Measurements from ENCODE around the gene IL20.
"Not testable (repeated sequence)": the region's sequence is repeated elsewhere in the genome, so short reads cannot be mapped to it uniquely, and the experiment has no call there.

The IL20 gene

GRCh38 chr1:206843626-206844025, 21.8 kb upstream of the IL20 start:
- no peak for DNase-seq

GRCh38 chr1:206846487-206846886, 18.9 kb upstream of the IL20 start:
- no peak for DNase-seq

DNA sequence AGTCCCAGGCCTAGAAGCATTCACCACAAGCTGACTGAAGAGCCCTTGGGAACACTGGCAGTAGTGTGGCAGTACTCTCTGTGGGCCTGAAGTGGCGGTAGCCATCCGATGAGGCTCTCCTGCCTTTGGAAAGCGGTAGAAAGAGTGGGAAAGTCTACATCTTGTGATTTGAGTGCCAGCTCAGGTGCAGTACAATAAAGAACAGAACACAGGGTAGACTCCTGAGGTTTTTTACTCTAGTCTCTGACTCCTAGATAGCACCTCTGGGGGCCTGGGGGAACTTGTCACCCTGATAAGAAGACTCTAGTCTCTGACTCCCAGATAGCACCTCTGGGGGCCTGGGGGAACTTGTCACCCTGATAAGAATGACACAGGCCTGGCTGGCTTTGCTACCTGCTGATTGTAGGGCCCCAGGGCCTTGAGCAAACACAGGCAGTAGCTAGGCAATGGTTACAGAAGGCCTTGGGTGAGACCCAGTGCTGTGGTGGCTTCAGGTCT, 18.0 kb upstream of the IL20 start:
- no peak for DNase-seq

DNA sequence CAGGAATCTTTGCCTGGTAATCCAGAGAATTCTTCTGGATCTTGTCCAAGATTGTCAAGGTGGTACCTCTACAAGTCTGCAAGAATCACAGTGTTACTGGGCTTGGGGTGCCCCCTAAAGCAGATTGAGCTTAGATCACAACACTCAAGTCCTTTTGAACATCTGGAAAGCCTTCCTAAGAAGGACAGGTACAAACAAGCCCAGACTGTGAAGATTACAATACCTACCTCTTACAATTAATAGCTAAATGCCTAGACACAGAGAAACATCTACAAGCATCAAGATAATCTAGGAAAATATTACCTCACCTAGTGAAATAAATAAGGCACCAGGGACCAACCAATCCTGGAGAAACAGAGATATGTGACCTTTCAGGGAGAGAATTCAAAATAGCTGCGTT, 17.5 kb upstream of the IL20 start:
- DNase-seq: no peak

DNA sequence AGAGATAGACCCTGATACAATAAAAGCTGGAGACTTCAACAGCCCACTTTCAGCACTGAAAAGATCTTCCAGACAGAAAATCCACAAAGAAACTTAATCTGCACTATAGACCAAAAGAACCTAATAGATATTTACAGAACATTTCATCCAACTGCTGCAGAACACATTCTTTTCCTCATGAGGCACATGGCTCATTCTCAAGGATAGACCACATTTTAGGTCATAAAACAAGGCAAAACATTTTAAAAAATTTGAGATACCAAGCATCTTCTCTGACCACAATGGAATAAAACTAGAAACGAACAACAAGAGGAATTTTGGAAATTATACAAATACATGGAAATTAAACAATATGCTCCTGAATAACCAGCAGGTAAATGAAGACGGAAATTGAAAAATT, 15.0 kb upstream of the IL20 start:
- no peak for DNase-seq

- no peak for DNase-seq
Measured at GRCh38 chr1:206851341-206852010, 13.9 kb upstream of the IL20 start.

GRCh38 chr1:206852662-206853061, 12.8 kb upstream of the IL20 start:
- not testable (repeated sequence) for DNase-seq

GRCh38 chr1:206853696-206854095, 11.7 kb upstream of the IL20 start:
- not testable (repeated sequence) for DNase-seq

DNA sequence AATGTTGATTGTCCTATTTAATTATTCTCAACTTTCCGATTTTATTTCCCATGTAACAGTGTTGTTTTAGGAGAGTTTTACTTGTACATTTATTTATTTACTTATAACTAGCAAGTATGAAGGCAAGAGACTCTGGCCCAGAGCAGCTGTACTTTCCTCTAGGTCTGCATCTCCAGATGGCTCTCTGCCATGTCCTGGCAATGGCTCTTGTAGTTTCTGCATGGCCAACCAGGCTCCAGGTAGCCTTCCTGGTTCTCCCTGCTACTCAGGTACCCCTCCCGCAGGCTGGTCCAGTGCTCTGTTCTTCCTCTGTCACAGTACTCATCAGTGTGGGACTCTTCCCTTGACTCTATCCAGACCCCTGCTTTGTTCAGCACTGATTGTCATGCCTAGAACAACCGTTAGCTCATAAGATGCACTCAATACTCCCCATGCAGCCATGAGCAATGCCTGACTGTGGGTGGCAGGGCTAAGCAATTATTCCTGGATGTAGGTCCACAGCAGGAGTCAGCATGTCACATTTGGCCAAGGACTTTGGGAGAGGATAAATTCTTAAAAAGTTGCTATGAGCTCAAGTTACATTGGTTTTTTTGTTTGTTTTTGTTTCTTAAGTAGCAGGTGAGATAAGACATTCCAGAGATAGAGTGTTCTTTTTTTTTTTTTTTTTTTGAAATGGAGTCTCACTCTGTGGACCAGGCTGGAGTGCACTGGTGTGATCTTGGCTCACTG, 10.9 kb upstream of the IL20 start:
- no peak for DNase-seq

- no peak for DNase-seq
Measured at GRCh38 chr1:206855859-206856258, 9.6 kb upstream of the IL20 start.

GRCh38 chr1:206856674-206857464, 8.6 kb upstream of the IL20 start:
- no peak for DNase-seq

- DNase-seq: no peak
Measured at GRCh38 chr1:206859082-206859521, 6.3 kb upstream of the IL20 start.

GRCh38 chr1:206860165-206860564, 5.3 kb upstream of the IL20 start:
- DNase-seq: no peak

DNA sequence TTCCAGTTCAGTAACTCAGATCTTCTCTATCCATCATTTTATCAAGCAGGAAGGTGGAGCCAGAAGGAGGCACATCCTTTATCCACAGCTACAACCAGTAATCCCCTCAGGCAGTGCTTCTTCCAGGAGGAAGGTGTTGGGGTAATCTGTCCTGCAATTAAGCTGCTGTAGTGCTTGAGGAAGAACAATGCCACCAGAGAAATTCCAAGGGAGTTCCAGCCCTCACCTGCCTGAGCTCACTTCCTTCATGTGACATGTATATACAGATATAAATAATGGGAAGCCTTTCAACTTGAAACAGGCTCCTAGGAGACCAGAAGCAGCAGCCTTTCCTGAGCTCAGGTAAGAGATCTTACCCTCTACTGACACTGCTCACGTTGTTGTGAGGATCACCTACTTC, 2.2 kb upstream of the IL20 start:
- no peak for DNase-seq

GRCh38 chr1:206866062-206866461, 639 bp downstream of the IL20 start:
- no peak for DNase-seq

- no peak for DNase-seq
Measured at GRCh38 chr1:206867239-206867638, 1.8 kb downstream of the IL20 start.

- no peak for DNase-seq
Measured at GRCh38 chr1:206867716-206868115, 2.3 kb downstream of the IL20 start.

GRCh38 chr1:206868264-206868663, 2.8 kb downstream of the IL20 start:
- no peak for DNase-seq

- no peak for DNase-seq
Measured at GRCh38 chr1:206872139-206872538, 6.7 kb downstream of the IL20 start.

- no peak for DNase-seq
Measured at GRCh38 chr1:206873603-206874188, 8.3 kb downstream of the IL20 start.

DNA sequence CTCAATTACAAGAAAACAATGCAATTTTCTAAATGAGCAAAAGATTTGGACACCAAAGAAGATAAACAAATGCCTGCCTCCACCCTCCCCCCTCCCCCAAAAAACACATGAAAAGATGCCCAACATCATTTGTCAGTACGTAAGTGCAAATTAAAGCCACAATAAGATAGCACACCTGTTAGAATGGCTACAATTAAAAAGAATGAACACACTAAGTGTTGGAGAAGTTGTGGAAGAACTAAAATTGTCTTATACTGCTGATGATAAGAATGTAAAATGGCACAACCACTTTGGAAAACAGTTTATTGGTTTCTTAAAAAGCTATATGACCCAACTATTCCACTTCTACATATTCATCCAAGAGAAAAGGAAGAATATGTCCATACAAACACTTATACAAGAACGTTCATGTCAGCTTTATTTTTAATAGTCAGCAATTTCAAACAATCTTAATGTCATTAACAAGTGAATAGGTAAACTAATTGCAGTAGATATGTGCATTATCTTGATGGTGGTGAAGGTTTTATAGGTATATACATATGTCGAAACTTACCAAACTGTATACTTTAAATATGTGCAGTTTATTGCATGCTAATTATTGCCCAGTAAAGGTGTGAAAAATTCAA, 10.4 kb downstream of the IL20 start:
- no peak for DNase-seq

DNA sequence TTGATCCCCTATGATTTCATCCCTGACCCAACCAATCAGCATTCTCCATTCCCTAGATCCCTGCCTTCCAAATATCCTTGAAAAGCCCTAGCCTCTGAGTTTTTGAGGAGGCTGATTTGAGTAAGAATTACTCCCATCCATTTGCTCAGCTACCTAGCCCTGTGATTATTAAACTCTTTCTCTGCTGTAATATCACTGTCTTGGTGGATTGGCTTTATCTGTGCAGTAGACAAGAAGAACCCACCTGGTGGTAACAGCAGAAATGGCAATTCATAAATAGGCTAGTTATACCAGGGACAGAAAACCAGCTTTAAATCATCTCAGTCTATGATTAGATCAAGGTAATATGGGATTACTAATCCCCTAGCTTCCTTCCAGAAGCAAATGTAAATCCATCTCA, 13.0 kb downstream of the IL20 start:
- no peak for DNase-seq

GRCh38 chr1:206880314-206880713, 14.9 kb downstream of the IL20 start:
- no peak for DNase-seq

All from kidney glomerular epithelial cell (primary cell).